HepG2 (cell line): ENCODE results near the gene SH3PXD2A. TPM values are rescaled to one million over a fixed set of nuclear protein-coding genes. Genes with fewer than 3 reads are reported as not detected.

ENCODE experiments used
- ELF1 ChIP-seq: sonication (generic); formaldehyde crosslinking; IDR thresholded peaks from 2 replicates; pipeline ENCODE4 v1.4.0; 2020; ENCODE audit warnings: missing genetic modification reagents
- ETV6 ChIP-seq: sonication (generic); formaldehyde crosslinking; conservative IDR thresholded peaks from 2 replicates; pipeline ENCODE4 v1.4.0; 2020; ENCODE audit warnings: missing genetic modification reagents
- FLYWCH1 ChIP-seq: sonication (generic); formaldehyde crosslinking; IDR thresholded peaks from 2 replicates; pipeline ENCODE4 v1.8.1; 2023; ENCODE audit warnings: mild to moderate bottlenecking, missing genetic modification reagents
- FOSL2 ChIP-seq: sonication (generic); formaldehyde crosslinking; IDR thresholded peaks from 2 replicates; pipeline ENCODE4 v1.4.0; 2020; ENCODE audit warnings: missing genetic modification reagents
- HCFC1 ChIP-seq: fragments of 150-350 bp; IDR thresholded peaks from 2 replicates; pipeline ENCODE4 v1.6.1; 2014; ENCODE audit warnings: low read depth, low read length
- HNRNPL ChIP-seq: fragments of 200-400 bp; formaldehyde crosslinking; IDR thresholded peaks from 2 replicates; pipeline ENCODE4 v1.6.1; 2017; ENCODE audit warnings: mild to moderate bottlenecking, low read depth, low read length
- HOXD1 ChIP-seq: sonication (generic); formaldehyde crosslinking; IDR thresholded peaks from 2 replicates; pipeline ENCODE4 v1.5.0; 2020; ENCODE audit warnings: missing genetic modification reagents
- KAT2B ChIP-seq: fragments of 150-350 bp; IDR thresholded peaks from 2 replicates; pipeline ENCODE4 v1.6.1; 2014; ENCODE audit warnings: low read depth, low read length, borderline replicate concordance
- KAT8 ChIP-seq: IDR thresholded peaks from 2 replicates; pipeline ENCODE4 v1.6.1; 2016; ENCODE audit warnings: missing genetic modification reagents, missing compliant biosample characterization
- KDM6A ChIP-seq: IDR thresholded peaks from 2 replicates; pipeline ENCODE4 v1.6.1; 2016; ENCODE audit warnings: low read depth
- NCOA1 ChIP-seq: sonication (generic); formaldehyde crosslinking; IDR thresholded peaks from 2 replicates; pipeline ENCODE4 v1.9.0; 2021; ENCODE audit warnings: missing genetic modification reagents
- NFE2 ChIP-seq: sonication (generic); formaldehyde crosslinking; IDR thresholded peaks from 2 replicates; pipeline ENCODE4 v1.4.0; 2020; ENCODE audit warnings: missing genetic modification reagents
- NFE2L1 ChIP-seq: sonication (generic); formaldehyde crosslinking; IDR thresholded peaks from 2 replicates; pipeline ENCODE4 v1.4.0; 2020; ENCODE audit warnings: missing genetic modification reagents, mild to moderate bottlenecking, borderline replicate concordance
- NR2F1 ChIP-seq, 2 experiments: fragments of 450-650 bp in 1 of 2; formaldehyde crosslinking in 1 of 2; IDR thresholded peaks; 2 replicates each; pipeline versions ENCODE4 v1.5.0 to v1.6.1; 2016 to 2020; ENCODE audit warnings: mild to moderate bottlenecking in 1 of 2, missing compliant biosample characterization in 1 of 2, missing genetic modification reagents in 1 of 2, moderate library complexity in 1 of 2
- POGZ ChIP-seq: sonication (generic); formaldehyde crosslinking; IDR thresholded peaks from 2 replicates; pipeline ENCODE4 v1.4.0; 2020; ENCODE audit warnings: mild to moderate bottlenecking, missing genetic modification reagents
- RAD21 ChIP-seq: fragments of 450-650 bp; formaldehyde crosslinking; IDR thresholded peaks from 2 replicates; pipeline ENCODE4 v1.5.0; 2020; ENCODE audit warnings: mild to moderate bottlenecking
- SATB2 ChIP-seq: sonication (generic); formaldehyde crosslinking; IDR thresholded peaks from 2 replicates; pipeline ENCODE4 v1.5.0; 2020; ENCODE audit warnings: missing genetic modification reagents
- SUZ12 ChIP-seq: fragments of 150-350 bp; IDR thresholded peaks from 2 replicates; pipeline ENCODE4 v1.6.1; 2014; ENCODE audit warnings: low read depth, low read length
- TCF12 ChIP-seq, 2 experiments: fragments of 450-650 bp in 1 of 2; sonication (generic) in 1 of 2; formaldehyde crosslinking in 1 of 2; IDR thresholded peaks; 2 replicates each; pipeline versions ENCODE4 v1.6.1 to v1.8.0; 2017 to 2022; ENCODE audit warnings: antibody characterized with exemption in 1 of 2, mild to moderate bottlenecking in 1 of 2, missing genetic modification reagents in 1 of 2, moderate library complexity in 1 of 2
- THRA ChIP-seq: sonication (generic); formaldehyde crosslinking; IDR thresholded peaks from 2 replicates; pipeline ENCODE4 v1.4.0; 2020; ENCODE audit warnings: missing genetic modification reagents, borderline replicate concordance
- XRCC5 ChIP-seq: fragments of 200-400 bp; formaldehyde crosslinking; optimal IDR thresholded peaks from 2 replicates; pipeline ENCODE3; 2017; ENCODE audit warnings: mild to moderate bottlenecking, low read length
- ZNF335 ChIP-seq: sonication (generic); formaldehyde crosslinking; IDR thresholded peaks from 2 replicates; pipeline ENCODE4 v1.4.0; 2020; ENCODE audit warnings: missing genetic modification reagents
- ZNF557 ChIP-seq: sonication (generic); formaldehyde crosslinking; IDR thresholded peaks from 2 replicates; pipeline ENCODE4 v1.4.0; 2020; ENCODE audit warnings: missing genetic modification reagents
- ZNF749 ChIP-seq: sonication (generic); formaldehyde crosslinking; IDR thresholded peaks from 2 replicates; pipeline ENCODE4 v1.8.0; 2022; ENCODE audit warnings: mild to moderate bottlenecking, missing genetic modification reagents, moderate library complexity, borderline replicate concordance
- ZNF761 ChIP-seq: sonication (generic); formaldehyde crosslinking; conservative IDR thresholded peaks from 2 replicates; pipeline ENCODE4 v1.4.0; 2020; ENCODE audit warnings: mild to moderate bottlenecking, missing genetic modification reagents
- polyA plus RNA-seq, 8 experiments: library from polyadenylated mRNA; depleted of rRNA in 3 of 8; stranded (reverse) in 7 of 8; unstranded in 1 of 8; fragments of >200 nt; fragmentation: Illumina TruSeq in 4 of 8; extraction: Trizol in 4 of 8; gene quantifications; 2 replicates each; pipeline versions ENCODE4 v1.2.1 to v1.2.3, GENCODE V29; 2011 to 2016; ENCODE audit warnings: low read depth in 4 of 8, missing spikeins in 1 of 8, mixed read lengths in 1 of 8; ENCODE audit not compliant: insufficient read depth in 1 of 8
- total RNA-seq, 5 experiments: library from RNA; depleted of rRNA; stranded (reverse); fragments of >200 nt; fragmentation: Illumina TruSeq; extraction: Trizol; gene quantifications; 2 replicates each; pipeline ENCODE4 v1.2.3, GENCODE V29; 2016; ENCODE audit warnings: low read depth in 1 of 5
- TF ChIP-seq, protein P1 (sequence below): sonication (generic); formaldehyde crosslinking; IDR thresholded peaks from 2 replicates; pipeline ENCODE4 v1.9.0; 2022; ENCODE audit warnings: low read depth, missing genetic modification reagents
- TF ChIP-seq, protein P2 (sequence below): sonication (generic); formaldehyde crosslinking; IDR thresholded peaks from 2 replicates; pipeline ENCODE4 v1.8.1; 2023; ENCODE audit warnings: mild to moderate bottlenecking, missing genetic modification reagents
- TF ChIP-seq, protein P3 (sequence below): IDR thresholded peaks from 2 replicates; pipeline ENCODE4 v1.6.1; 2016; ENCODE audit warnings: low read depth, borderline replicate concordance

SH3PXD2A gene
- total and polyA plus RNA-seq, 2 of the 13 experiments (the other 11 are each of a cell fraction or from before 2014, with no cell fraction given): 11.1 to 11.3 TPM

GRCh38 chr10:103833731-103834365, 21.5 kb downstream of the SH3PXD2A start (continued):
- TF ChIP-seq, protein P1, sequence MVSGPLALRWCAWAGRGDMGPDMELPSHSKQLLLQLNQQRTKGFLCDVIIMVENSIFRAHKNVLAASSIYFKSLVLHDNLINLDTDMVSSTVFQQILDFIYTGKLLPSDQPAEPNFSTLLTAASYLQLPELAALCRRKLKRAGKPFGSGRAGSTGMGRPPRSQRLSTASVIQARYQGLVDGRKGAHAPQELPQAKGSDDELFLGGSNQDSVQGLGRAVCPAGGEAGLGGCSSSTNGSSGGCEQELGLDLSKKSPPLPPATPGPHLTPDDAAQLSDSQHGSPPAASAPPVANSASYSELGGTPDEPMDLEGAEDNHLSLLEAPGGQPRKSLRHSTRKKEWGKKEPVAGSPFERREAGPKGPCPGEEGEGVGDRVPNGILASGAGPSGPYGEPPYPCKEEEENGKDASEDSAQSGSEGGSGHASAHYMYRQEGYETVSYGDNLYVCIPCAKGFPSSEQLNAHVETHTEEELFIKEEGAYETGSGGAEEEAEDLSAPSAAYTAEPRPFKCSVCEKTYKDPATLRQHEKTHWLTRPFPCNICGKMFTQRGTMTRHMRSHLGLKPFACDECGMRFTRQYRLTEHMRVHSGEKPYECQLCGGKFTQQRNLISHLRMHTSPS (CRISPR knock-in tag): peak; percentile 61; the same call in 1 of the 2 replicates
- TF ChIP-seq ETV6 (CRISPR knock-in tag) (0 out of 2 replicates have a peak, but pooled peaks have one; percentile 67), SATB2 (no peak), HCFC1 (no peak), KDM6A (CRISPR knock-in tag) (peak; percentile 63; the same call in 1 of the 2 replicates), XRCC5 (peak; percentile 44), ZNF761 (CRISPR knock-in tag) (no peak), HNRNPL (no peak), POGZ (peak; percentile 84), SUZ12 (no peak), ZNF557 (CRISPR knock-in tag) (0 out of 2 replicates have a peak, but pooled peaks have one; percentile 33), FOSL2 (peak; percentile 60), FLYWCH1 (CRISPR knock-in tag) (no peak), NFE2L1 (no peak), NFE2 (CRISPR knock-in tag) (no peak), RAD21 (CRISPR knock-in tag) (peak; percentile 40; the same call in 1 of the 2 replicates), ZNF749 (CRISPR knock-in tag) (no peak), KAT2B (no peak), ELF1 (CRISPR knock-in tag) (peak; percentile 73), NR2F1 (CRISPR knock-in tag; IDR thresholded peaks at IDR 0.05) (no peak), HOXD1 (CRISPR knock-in tag) (no peak; the same call in 1 of the 2 replicates), THRA (CRISPR knock-in tag) (0 out of 2 replicates have a peak, but pooled peaks have one; percentile 26), TCF12 (IDR thresholded peaks at IDR 0.05) (no peak), TCF12 (CRISPR knock-in tag; IDR thresholded peaks at IDR 0.05) (peak; percentile 60; the same call in 1 of the 2 replicates), ZNF335 (CRISPR knock-in tag) (0 out of 2 replicates have a peak, but pooled peaks have one; percentile 20), NCOA1 (0 out of 2 replicates have a peak, but pooled peaks have one; percentile 37), KAT8 (CRISPR knock-in tag) (peak; percentile 54; the same call in 1 of the 2 replicates)
- TF ChIP-seq, protein P2, sequence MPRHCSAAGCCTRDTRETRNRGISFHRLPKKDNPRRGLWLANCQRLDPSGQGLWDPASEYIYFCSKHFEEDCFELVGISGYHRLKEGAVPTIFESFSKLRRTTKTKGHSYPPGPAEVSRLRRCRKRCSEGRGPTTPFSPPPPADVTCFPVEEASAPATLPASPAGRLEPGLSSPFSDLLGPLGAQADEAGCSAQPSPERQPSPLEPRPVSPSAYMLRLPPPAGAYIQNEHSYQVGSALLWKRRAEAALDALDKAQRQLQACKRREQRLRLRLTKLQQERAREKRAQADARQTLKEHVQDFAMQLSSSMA (CRISPR knock-in tag): 0 out of 2 replicates have a peak, but pooled peaks have one; percentile 59
- TF ChIP-seq, protein P3, sequence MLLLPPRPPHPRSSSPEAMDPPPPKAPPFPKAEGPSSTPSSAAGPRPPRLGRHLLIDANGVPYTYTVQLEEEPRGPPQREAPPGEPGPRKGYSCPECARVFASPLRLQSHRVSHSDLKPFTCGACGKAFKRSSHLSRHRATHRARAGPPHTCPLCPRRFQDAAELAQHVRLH (CRISPR knock-in tag): peak; percentile 27; the same call in 1 of the 2 replicates
